Inflammatory macrophage treated with lipopolysaccharide for 1 hour (primary cell): ENCODE results near the gene TTC33.

Experiments
- DNase-seq, 2 donors: peaks; one replicate each; pipeline ENCODE4 v3.0.0-alpha.2; 2020 to 2022

The TTC33 gene

DNA sequence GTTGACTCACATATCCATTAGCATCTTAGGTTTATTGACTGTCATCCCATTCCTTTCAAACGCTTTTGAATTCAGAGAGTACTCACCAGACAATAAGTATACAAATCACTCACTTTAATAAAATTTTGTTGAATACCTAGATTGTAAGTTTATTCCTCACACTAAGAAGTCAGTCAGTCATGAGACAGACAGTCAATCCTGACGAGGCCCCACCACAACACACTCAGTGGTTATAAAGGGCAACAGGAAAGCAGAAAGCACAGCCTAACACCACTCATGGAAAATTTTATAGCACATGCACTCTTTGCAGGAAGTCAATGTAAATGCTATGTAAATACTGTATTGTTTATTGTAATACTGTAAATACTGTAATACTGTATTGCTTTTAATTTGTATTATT, 252.3 kb downstream of the TTC33 start:
- DNase-seq: peak; percentile 39 to 56

DNA sequence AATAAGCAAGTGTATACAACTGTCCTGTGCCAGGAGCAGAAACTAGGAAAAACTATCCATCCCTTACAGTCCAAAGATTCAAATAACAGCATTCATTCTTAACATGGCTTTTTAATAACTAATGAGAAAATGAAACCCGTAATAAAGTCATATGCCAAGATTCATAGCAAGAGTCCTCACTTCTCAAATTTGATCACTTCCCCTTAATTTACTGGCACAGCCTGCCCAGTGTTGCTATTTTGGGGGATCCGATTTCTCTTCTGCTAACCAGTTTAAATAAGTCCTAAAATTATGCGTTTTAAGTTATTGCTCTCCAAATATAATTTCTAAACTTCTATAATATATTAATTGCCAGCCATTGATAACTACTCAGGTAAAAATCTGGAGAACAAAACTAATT, 253.0 kb downstream of the TTC33 start:
- DNase-seq: peak; percentile 69 to 73

DNA sequence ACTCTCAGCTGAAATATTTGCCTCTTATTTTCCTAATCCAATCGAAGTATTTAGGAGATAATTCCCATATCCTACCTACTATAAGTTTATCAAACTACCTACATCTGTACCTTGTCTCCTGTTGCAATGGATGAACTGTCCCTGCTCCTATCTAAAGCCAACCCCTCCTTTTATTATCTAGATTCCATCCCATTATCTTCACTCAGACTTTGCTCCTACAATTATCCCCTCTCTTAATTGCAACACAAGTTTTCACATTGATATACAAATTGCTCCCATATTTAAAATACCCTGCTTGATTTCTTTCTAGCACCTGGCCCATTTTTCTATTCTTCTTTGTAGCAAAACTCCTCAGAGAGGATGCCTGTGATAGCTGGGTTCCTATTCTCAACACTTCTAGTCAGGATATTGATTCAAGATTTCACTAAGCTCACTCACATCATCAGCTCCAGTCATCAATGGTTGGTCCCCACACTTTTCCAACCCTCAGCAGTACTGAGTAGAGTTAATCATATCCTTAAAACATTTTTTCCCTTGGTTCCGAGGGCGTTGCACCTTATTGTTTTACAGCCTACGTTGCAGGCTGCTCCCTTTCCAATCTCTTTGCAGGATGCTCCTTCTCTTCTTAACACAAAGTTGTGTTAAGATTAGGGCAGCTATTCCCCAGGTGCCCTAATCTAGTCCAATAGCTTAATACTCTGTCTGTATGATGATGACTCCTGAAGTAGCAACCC, 253.9 kb downstream of the TTC33 start:
- no peak for DNase-seq

DNA sequence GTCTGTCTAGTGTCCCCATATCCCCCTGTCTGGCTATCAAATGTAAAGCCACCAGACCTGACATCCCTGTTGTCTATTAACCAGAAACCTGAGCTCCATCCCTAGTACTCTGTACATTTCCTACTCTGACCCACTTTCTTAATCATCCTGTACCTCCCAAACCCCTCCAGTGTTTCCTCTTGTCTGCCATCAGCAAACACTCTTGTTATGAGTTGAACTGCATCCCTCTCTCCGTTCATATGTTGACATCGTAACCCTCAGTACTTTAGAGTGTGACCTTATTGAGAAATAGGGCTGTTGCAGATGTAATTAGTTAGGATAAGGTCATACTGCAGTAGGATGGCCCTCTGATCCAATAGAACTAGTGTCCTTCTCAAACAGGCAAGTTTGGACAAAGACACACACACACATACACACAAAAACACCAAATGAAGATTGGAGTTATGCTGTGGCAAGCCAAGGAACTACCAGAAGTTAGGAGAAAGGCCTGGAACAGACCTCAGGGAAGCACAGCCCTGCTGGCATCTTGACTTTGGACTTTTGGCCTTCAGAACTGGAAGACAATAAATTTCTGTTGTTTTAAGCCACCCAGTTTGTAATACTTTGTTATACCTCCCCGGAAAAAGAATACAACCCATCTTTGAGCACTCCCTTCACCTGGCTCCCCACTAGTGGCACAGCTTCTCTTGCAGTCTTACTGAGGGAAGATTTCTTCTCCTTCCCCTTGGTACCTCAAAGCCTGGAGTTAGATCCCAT, 256.1 kb downstream of the TTC33 start:
- peak; percentile 56 to 66 for DNase-seq

DNA sequence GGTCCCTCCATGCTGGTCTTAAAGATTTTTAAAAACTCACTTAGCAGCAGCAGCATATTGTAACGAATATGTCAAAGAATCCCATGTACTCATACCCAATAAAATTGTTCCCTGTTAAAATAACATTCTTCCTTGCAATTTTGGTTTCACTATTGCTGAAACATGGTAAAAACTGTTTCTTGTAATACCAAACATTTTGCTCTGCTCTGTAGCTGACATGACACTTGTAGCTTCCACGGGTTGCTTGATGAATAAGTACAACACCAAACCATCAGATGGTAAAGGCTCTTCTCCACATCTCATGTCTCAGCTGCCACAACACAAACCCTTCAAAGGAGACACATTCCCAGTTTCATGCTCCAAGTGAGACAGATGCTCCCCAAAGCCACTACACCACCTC, 256.8 kb downstream of the TTC33 start:
- DNase-seq: peak; percentile 60 to 67

DNA sequence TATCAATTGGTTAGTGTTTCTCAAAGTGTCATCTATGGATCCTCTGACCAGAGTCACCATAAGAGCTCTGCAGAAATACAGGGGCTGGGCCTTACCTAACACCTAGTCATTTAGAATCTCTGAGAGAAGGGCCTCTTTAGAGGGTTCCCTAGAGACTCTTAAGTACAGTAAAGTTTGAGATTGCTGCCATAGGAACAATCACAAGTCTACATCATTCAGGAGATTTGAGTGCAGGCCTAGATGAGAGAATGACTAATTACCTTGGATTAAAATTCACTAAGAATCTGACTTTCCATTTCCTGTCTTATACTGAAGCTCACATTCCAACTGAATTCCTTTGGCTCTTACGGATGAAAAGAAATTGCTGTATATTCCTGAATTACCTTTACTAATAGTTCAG, 258.2 kb downstream of the TTC33 start:
- DNase-seq: no peak

DNA sequence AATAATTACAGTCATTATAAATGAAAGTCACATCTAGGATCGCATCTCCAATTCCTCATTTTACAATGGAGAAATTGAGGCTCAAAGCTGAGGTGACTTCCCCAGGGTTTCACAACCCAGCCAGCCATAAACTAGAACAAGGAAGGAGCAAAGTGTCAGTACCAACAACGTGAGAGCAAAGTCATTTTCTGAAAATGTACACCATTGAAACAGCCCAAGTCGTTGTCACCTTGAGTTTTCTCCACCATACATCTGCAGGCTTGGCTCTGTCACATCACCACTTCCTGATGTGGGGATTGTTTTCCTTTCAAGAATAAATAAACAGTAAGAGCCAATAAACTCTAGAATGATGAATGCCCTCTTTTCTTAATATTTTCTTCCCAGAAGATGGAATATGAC, 260.5 kb downstream of the TTC33 start:
- peak; percentile 51 to 62 for DNase-seq

DNA sequence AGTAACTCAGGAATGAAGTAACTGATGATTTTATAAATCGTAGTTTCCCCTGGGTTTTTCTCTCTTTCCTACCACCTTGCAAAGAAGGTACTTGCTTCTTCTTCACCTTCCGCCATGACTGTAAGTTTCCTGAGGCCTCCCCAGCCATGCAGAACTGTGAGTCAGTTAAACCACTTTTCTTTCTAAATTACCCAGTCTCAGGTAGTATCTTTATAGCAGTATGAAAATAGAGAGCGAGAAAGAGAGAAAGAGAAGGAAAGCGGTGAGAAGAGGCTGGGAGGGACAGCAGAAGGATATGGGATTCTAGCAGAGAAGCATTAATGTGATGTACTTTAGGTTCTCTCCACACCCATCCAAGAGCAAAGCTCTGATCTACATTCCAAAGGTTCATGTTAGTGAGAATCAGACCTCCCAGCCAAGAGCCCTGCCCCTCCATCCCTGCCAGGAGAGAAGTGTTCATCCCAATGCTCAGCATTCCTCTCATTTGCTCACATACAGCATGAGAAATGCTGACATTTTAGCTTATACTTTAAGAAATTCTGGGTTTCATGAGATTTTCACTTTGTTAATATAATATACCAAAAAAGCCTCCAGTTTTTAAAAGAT, 261.0 kb downstream of the TTC33 start:
- DNase-seq: no peak

DNA sequence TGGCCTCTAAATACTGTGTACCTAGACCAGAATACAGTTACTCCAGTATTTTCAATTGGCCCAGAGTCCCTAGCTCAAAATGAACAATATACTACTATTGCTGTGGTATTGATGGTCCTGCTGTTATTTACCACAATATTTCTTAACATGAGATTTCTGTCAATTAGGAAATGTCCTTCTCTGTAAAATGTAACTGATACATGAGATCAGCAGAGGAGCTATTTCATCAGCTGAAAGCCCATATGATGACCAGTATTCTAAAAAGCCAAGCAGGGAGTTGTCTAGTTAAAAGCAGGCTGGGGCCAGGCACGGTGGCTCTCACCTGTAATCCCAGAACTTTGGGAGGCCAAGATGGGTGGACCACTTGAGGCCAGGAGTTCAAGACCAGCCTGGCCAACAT, 263.7 kb downstream of the TTC33 start:
- DNase-seq: peak; percentile 90 to 94

DNA sequence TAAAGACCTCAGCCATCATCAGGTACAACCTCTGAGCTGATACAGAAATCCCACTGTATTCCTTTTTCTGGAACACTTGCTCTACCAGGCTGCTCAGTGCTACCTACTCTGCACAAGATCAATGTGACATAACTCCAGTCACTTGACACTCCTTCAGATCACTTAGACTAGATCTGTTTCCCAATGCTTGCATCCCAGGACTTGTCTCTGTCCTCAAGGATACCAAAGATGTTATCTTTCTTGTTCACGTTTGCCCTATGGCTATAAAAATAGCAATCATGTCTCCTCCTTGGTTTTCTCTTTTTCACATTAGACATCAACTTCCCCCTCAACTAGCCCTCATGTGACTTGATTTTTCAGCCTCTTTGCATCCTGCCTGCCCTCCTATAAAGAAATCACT, 264.1 kb downstream of the TTC33 start:
- peak in 1 of 2 donors; percentile 66 for DNase-seq

DNA sequence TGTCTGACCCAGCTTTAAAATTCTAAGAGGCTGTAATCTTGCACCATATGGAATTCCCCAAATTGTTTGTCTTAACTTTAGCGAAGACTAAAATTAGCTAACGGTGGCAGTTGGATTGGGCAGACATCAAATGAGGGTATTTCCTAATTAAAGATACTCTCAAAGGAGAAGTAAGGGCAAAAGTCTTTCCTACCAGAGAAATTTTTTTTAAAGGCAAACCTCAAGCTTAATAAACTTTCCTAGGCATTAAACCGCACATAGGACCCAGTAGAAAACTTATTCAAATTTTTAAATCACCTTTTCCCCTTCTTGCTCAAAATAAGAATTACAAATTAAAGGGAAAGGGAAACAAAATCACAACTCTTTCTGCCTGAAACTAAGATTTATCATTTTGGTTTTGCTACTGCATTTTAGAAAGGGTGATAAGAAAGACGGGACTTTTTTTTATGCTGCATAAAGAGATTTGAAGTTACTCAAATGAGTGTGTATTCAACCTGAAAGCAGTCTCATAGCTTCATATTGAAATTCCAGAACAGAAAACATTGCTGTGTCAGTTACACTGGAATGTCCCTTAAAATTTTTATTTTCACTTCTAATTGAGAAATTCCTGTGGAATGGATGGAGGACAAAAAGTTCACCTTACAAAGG, 265.2 kb downstream of the TTC33 start:
- DNase-seq: peak; percentile 93 to 98

DNA sequence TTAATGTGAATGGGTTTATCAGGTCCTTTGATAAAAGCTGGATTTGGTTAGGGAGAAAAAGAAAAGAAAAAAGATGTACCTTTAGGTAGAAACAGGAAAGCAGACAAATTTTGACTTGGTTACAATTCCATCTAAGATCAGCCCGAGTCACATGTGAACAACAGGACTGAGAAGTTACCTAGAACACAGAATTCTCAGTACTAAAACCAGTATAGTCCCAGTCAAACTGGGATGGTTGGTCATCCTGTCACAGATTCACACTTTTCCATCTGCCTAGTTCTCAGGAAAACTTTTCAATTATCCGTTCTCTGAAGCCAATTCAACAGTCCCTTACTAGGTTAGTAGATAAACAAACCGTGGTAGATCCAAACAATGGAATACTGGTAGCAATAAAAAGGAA, 266.3 kb downstream of the TTC33 start:
- no peak for DNase-seq

DNA sequence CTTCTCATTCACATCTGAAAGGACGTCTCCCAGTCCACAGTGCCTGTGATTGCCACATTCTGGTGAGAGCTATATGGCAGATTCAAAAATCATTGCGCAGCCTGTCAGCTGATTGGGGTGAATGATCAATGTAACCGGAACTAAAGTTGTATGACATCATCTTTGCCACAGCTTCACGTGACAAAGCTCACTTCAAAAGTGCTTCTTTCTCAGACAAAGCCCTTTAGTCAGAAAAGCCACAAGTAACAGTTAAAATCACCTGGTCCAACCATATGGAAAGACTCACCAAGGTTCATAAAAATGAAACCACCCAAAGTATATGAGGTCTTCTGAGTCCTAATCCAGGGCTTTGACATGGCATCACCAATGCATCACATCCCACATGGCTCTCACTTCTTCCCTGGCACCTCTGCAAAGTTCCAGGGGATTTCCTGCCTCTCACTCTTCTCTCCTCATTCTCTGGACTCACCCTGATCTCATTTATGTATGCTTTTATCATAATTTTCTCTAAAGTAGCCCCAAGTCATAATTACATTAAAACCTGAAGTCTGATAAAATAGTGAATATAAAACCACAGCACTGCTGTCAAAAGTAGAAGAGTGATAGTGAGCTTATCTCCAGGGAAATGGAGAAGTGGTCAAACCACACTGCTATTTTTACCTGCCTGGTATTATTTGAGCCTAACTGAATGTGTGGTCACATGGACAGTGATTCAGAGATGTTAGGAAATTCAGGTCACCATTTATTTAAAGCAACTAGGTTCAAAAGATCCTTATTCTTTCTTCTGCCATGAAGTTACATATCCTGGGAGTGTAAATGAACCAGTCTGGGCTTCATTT, 269.1 kb downstream of the TTC33 start:
- DNase-seq: peak; percentile 91 to 95

DNA sequence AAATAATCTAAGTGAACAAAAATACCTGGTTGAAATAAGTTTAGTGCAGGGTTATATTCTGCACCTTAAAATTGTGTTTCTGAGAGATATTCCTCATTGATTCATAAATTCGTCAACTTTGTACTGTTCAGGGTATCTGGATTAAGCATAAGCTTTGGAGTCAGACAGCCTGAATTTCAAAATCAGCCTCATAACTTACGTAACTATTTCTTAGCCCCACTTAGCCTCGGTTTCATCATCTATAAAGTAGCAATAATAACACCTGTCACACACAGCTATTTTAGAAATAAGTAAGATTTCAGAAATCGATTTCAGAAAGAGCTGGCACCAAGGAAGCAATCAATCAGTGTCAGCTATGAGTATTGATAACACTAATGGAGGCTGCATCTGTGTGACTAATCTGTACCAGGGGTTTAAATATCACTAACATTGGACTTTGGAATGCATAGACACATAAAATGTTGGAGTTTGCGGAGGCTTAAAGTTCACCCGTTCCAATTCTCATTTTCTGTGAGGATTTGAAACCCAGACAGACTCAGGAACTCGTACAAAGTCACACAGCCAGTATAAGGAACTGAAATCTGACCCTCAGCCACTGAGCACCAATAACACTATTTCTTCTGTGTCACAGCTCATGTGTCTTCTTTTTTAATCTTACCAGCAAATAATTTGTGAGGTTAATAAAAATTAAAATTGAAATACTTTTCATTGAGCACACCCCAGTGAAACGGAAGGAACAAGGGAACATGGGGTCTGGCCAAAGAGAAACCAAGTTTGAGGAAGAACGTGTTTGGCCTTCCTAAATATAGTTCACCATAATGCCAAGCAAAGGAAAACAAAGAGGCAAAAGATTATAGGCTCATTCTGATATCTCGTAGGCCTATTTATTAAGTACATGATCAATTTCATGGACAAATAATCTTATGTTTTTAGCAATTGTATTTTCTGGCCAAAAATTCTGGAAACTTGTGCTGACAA, 270.5 kb downstream of the TTC33 start:
- DNase-seq: peak; percentile 43 to 62

DNA sequence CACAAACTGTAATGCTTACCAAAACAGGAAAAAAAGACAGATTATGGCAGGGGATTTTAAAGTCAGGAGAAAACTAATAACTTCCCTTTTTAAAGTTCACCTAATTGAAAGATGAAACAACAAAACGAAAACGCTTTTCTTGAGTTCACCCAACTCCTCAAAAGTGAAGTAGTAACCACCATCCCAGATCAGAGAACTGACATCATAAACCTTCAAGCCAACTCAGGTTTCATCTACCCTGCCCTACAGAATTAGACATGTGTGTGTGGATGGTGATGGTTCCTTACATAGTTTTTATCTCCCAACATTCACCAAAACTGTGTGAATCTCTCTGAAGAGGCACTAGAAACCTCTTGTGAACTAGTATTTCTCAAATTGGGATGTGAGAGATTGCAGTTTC, 271.3 kb downstream of the TTC33 start:
- peak; percentile 18 to 20 for DNase-seq

DNA sequence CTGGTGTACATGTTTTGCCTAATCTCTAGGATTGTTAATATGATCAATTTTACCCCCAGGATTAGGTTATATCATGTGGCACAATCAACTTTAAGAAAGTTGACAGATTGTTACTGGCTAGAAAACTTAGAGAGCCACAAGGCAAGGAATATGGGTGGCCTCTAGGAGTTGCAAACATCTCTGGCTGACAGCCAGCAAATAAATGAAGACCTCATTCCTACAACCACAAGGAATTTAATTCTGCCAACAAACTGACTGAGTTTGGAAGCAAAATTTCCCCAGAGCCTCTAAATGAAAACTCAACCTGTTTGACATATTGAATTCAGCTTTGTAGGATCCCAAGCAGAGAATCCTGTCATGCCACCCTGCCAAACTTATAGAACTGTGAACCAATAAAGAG, 272.4 kb downstream of the TTC33 start:
- DNase-seq: no peak

DNA sequence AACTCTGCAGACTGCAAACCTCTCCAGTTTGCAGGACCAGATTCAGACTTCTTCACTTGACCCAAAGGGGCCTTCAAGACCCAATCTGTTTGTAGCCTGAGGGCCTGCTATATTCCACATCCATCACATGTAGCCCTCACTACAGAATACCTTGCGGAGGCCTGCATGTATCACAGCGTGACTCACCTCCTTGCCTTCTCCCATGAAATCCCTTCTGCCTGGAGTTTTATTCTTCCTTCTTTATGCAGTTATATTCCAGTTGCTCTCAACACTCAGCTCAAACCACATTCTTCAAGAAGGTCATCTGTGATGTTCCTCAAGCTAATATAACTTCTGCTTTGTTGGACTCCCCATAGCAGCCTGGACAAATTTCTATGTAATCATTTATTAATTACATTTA, 274.5 kb downstream of the TTC33 start:
- no peak for DNase-seq

DNA sequence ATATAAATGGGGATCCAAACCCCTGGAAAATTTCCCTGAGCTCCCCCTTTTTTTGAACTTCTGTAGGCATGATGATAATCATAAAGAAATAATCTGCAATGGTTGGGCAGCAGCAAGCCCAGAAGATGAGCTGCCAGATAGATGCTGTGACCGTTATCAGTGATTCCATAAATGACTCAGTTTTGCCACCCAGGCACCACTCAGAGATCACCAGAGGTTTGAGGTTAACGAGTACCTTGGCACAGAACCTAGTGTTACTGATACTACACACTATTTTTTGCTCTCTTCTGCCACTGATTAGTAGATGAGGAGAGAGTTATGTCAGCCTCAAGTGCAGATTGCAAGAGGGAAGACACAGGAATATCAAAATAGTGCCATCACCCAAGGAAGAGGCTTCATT, 275.4 kb downstream of the TTC33 start:
- no peak for DNase-seq

DNA sequence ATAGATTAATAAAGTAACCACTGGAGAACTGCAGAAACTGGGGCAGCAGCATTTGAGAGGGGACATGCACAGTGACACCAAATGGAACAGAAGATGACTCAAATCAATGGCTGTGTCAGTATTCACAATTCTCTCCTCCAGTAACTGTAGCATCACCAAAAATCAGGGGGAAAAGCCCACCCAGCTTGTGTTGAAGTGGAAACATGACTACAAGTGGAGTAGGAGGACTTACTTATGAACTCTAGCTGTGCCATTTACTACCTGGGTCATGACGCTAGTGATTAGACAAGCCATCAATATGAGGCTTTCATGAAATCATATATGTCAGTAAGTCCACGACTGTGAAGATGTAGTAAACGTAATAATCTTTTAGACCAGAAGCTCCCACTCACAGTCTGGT, 275.8 kb downstream of the TTC33 start:
- DNase-seq: no peak

DNA sequence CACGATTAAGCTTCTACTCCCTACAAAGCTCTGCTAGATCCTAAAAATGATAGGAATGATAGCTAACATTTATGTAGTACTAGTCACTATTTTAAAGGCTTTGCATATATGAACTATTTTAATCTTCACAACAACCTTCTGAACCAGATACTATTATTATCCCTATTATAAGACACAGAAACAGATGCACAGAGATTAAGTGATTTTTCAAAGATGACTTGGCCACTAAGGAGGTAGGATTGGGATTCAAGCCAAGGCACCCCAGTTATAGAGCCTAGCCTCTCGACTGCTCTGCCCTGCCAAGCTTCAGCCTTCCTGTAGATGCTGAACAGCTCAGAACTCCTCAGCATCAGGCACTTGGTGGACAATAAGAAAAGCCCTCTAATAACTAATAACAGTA, 277.0 kb downstream of the TTC33 start:
- no peak for DNase-seq

DNA sequence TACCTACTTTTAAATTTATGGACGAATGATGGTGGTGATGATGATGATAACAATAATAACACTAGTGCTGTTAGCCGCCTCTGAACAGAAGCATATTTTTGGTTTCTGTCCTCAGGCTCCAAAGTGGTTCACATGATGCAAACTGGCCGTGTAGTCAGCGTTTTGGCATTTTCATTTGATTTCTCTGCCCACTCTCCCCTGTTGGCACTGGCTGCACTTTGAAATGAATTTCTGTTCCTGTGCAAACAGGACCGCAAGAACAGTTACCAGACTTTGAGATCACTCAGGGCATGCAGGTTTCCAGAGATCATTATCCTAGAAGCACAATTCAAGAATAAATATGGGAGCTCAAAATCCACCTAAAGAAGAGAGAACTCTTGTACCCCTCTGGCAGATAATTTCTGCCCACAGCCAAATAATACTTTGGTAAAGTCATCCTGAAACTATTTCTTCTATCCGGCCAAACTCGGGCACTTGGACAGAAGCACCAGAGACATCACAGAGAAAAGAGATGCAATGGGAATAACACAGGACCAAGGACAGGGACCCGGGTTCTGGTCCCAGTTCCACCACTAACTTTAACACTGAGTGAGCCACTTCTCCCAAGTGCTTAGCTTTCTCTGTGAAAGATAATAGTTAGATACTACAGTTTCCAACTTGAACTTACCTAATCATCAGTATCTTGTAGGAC, 277.8 kb downstream of the TTC33 start:
- DNase-seq: no peak
